Measurements from ENCODE around the gene BRAT1.

GRCh38 chr7:2573761-2574160, 18.4 kb upstream of the BRAT1 start:
- TF ChIP-seq CTCF (IDR thresholded peaks at IDR 0.05) = no peak
- TF ChIP-seq POLR2AphosphoS5 (IDR thresholded peaks at IDR 0.05) = no peak
- no peak for TF ChIP-seq POLR2A (IDR thresholded peaks at IDR 0.05)
